GM06990 (cell line): ENCODE results near the gene MMUT.

Source experiments
- DNase-seq: peaks from one replicate; pipeline ENCODE4 v3.0.0-alpha.2; 2011; ENCODE audit not compliant: insufficient read length; ENCODE audit errors: extremely low read depth
- H3K27me3 ChIP-seq: replicated peaks from 2 replicates; pipeline ENCODE4 v1.6.0; 2011; ENCODE audit warnings: low read length; ENCODE audit not compliant: control insufficient read depth, insufficient read depth
- H3K36me3 ChIP-seq: 2 replicates; pipeline ENCODE4 v1.5.1; 2011; ENCODE audit warnings: low read length; ENCODE audit not compliant: control insufficient read depth, insufficient read depth
- H3K4me3 ChIP-seq: replicated peaks from 2 replicates; pipeline ENCODE4 v1.5.1; 2011; ENCODE audit warnings: low read depth, mild to moderate bottlenecking, control low read depth, low read length
- CTCF ChIP-seq: IDR thresholded peaks from 2 replicates; pipeline ENCODE4 v1.5.1; 2011; ENCODE audit warnings: low read length, control low read depth, mild to moderate bottlenecking, inconsistent platforms; ENCODE audit not compliant: insufficient read depth, poor library complexity, severe bottlenecking

MMUT gene

GRCh38 chr6:49416195-49416594 lies 46.9 kb downstream of the MMUT start:
- no peak for DNase-seq
- TF ChIP-seq CTCF, result no peak
- Histone ChIP-seq H3K4me3 (no peak overlapping the region), H3K36me3 (no peaks in the 10 kb centered on the region), H3K27me3 (no peaks in the 10 kb centered on the region)

- no peak for TF ChIP-seq CTCF
- H3K36me3 ChIP-seq, result no peaks in the 10 kb centered on the region
- no peaks in the 10 kb centered on the region for H3K27me3 ChIP-seq
- DNase-seq, result no peak
- H3K4me3 ChIP-seq, result no peak overlapping the region
Measured at GRCh38 chr6:49415358-49415757, 47.7 kb downstream of the MMUT start.

- TF ChIP-seq CTCF, result no peak
- Histone ChIP-seq H3K36me3 (no peaks in the 10 kb centered on the region), H3K4me3 (no peak overlapping the region), H3K27me3 (no peaks in the 10 kb centered on the region)
- DNase-seq, result no peak
Measured at GRCh38 chr6:49410564-49410963, 52.5 kb downstream of the MMUT start.

- no peaks in the 10 kb centered on the region for H3K27me3 ChIP-seq
- H3K4me3 ChIP-seq, result no peak overlapping the region
- DNase-seq, result no peak
- no peaks in the 10 kb centered on the region for H3K36me3 ChIP-seq
- TF ChIP-seq CTCF, result peak; percentile 86
Measured at GRCh38 chr6:49409951-49410542, 53.0 kb downstream of the MMUT start.

- DNase-seq, result no peak
- no peak for TF ChIP-seq CTCF
- H3K4me3 ChIP-seq, result no peak overlapping the region
- no peaks in the 10 kb centered on the region for H3K36me3 ChIP-seq
- no peaks in the 10 kb centered on the region for H3K27me3 ChIP-seq
Measured at GRCh38 chr6:49406250-49406970, 56.6 kb downstream of the MMUT start.
